Esophagus muscularis mucosa (tissue), 3 donors: Measurements from ENCODE around the gene ATG14.

Experiments used
- POLR2A ChIP-seq: fragments of 450-650 bp; IDR thresholded peaks from one replicate; pipeline ENCODE4 v1.6.1; 2017; ENCODE audit warnings: antibody characterized with exemption, moderate library complexity, mild to moderate bottlenecking, low read depth
- TF ChIP-seq, protein P1 (sequence below), 3 experiments: fragments of 200-600 bp in 2 of 3; fragments of 450-650 bp in 1 of 3; sonication (generic) in 2 of 3; IDR thresholded peaks; one replicate each; pipeline ENCODE4 v1.5.1; 2017 to 2019; ENCODE audit warnings: antibody characterized with exemption in 3 of 3, mild to moderate bottlenecking in 2 of 3, moderate library complexity in 1 of 3

DNA sequence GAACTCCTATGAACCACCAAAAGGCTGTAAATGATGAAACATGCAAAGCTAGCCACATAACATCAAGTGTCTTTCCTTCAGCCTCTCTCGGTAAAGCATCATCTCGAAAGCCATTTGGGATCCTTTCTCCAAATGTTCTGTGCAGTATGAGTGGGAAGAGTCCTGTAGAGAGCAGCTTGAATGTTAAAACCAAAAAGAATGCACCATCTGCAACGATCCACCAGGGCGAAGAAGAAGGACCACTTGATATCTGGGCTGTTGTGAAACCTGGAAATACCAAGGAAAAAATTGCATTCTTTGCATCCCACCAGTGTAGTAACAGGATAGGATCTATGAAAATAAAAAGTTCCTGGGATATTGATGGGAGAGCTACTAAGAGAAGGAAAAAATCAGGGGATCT, 61.2 kb downstream of the ATG14 start:
- no peak for TF ChIP-seq POLR2A
- TF ChIP-seq, protein P1, sequence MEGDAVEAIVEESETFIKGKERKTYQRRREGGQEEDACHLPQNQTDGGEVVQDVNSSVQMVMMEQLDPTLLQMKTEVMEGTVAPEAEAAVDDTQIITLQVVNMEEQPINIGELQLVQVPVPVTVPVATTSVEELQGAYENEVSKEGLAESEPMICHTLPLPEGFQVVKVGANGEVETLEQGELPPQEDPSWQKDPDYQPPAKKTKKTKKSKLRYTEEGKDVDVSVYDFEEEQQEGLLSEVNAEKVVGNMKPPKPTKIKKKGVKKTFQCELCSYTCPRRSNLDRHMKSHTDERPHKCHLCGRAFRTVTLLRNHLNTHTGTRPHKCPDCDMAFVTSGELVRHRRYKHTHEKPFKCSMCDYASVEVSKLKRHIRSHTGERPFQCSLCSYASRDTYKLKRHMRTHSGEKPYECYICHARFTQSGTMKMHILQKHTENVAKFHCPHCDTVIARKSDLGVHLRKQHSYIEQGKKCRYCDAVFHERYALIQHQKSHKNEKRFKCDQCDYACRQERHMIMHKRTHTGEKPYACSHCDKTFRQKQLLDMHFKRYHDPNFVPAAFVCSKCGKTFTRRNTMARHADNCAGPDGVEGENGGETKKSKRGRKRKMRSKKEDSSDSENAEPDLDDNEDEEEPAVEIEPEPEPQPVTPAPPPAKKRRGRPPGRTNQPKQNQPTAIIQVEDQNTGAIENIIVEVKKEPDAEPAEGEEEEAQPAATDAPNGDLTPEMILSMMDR (IDR thresholded peaks at IDR 0.05): no peak
